Esophagus squamous epithelium (tissue), 5 donors: Measurements from ENCODE around the gene RALY. TPM values are rescaled to one million over a fixed set of nuclear protein-coding genes. Genes with fewer than 3 reads are reported as not detected.

Experiments
- DNase-seq: peaks from one replicate; lab custom pipeline; 2025; lab: John Stamatoyannopoulos, UW
- H3K27ac ChIP-seq, 4 donors: fragments of 200-600 bp; sonication (generic); one replicate each; pipeline ENCODE4 v1.5.1; 2016 to 2019; ENCODE audit warnings: mild to moderate bottlenecking in 1 of 4
- H3K27me3 ChIP-seq, 4 donors: fragments of 200-600 bp; sonication (generic); 1 replicate in 3 of 4; 2 replicates in 1 of 4; pipeline versions ENCODE4 v1.5.1 to v1.6.0; 2017 to 2021; ENCODE audit warnings: antibody characterized with exemption in 1 of 4
- H3K36me3 ChIP-seq, 3 donors: fragments of 200-600 bp; sonication (generic); one replicate each; pipeline ENCODE4 v1.5.1; 2016 to 2019
- H3K4me1 ChIP-seq, 3 donors: fragments of 200-600 bp; sonication (generic); one replicate each; pipeline ENCODE4 v1.5.1; 2017 to 2019
- H3K4me3 ChIP-seq, 4 donors: fragments of 200-600 bp; sonication (generic); 1 replicate in 3 of 4; 2 replicates in 1 of 4; pipeline ENCODE4 v1.5.1; 2016 to 2019; ENCODE audit warnings: mild to moderate bottlenecking in 2 of 4, moderate library complexity in 1 of 4
- H3K9me3 ChIP-seq, 3 donors: fragments of 200-600 bp; sonication (generic); one replicate each; pipeline ENCODE4 v1.5.1; 2016 to 2019
- POLR2A ChIP-seq, 4 donors: fragments of 450-650 bp; IDR thresholded peaks; one replicate each; pipeline ENCODE4 v1.6.1; 2017; ENCODE audit warnings: antibody characterized with exemption in 4 of 4, mild to moderate bottlenecking in 4 of 4, moderate library complexity in 3 of 4
- WGBS, 2 donors: methylation state at CpG; one replicate each; pipeline ENCODE4 v1.1.5; 2018; 5-methylcytosine and 5-hydroxymethylcytosine counted together
- intact Hi-C: fragments of 100-400 bp; cut with DNase I; formaldehyde crosslinking; loops from one replicate; pipeline ENCODE4 v1.15.0; 2022
- total RNA-seq, 4 donors: library from RNA; depleted of rRNA; stranded (reverse); fragments of >200 nt; gene quantifications; one replicate each; pipeline ENCODE4 v1.1.0, GENCODE V29; 2016
- TF ChIP-seq, protein P1 (sequence below), 6 experiments: fragments of 450-650 bp in 4 of 6; fragments of 200-600 bp in 2 of 6; sonication (generic) in 2 of 6; IDR thresholded peaks; one replicate each; pipeline ENCODE4 v1.5.1; 2016 to 2019; ENCODE audit warnings: antibody characterized with exemption in 6 of 6, mild to moderate bottlenecking in 4 of 6, moderate library complexity in 4 of 6
- donor health status: DM: yes; HTN: yes; CAD: no.

RALY gene
- total RNA-seq, 4 donors from 2014 or later = 70.3 to 100 (median 88.2) TPM

DNA sequence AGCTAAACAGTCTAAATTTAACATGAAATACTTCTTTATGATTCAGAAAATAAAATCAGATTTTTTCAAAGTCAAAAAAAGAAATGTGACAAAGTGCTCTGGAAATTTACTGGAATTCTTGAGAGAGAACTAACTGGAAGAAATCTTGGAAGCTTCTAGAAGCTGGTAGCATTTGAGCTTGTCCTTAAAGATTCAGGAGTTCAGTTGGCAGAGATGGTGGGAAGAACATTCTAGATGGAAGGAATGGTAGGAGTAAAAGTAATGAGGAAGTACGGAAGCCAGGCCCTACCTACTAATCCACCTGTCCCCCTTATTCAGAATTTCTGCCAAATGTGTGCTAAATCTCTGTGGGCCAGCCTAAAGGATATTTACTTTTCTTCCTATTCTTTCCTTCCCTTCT, 21.2 kb downstream of the RALY start:
- Histone ChIP-seq H3K9me3 (no peaks in the 10 kb centered on the region), H3K4me3 (no peak overlapping the region), H3K27me3 (no peaks in the 10 kb centered on the region), H3K27ac (no peak overlapping the region), H3K36me3 (no peaks in the 10 kb centered on the region), H3K4me1 (peaks cover 0 to 90% (median 38%) of the 10 kb centered on the region in 3 donors)
- DNase-seq = no peak
- 72 to 75% methylated on average over 1 of the region's 1 CpG for WGBS, 2 donors
- intact Hi-C loops = no loop called here
- TF ChIP-seq, protein P1, sequence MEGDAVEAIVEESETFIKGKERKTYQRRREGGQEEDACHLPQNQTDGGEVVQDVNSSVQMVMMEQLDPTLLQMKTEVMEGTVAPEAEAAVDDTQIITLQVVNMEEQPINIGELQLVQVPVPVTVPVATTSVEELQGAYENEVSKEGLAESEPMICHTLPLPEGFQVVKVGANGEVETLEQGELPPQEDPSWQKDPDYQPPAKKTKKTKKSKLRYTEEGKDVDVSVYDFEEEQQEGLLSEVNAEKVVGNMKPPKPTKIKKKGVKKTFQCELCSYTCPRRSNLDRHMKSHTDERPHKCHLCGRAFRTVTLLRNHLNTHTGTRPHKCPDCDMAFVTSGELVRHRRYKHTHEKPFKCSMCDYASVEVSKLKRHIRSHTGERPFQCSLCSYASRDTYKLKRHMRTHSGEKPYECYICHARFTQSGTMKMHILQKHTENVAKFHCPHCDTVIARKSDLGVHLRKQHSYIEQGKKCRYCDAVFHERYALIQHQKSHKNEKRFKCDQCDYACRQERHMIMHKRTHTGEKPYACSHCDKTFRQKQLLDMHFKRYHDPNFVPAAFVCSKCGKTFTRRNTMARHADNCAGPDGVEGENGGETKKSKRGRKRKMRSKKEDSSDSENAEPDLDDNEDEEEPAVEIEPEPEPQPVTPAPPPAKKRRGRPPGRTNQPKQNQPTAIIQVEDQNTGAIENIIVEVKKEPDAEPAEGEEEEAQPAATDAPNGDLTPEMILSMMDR (IDR thresholded peaks at IDR 0.05) = no peak
- no peak for TF ChIP-seq POLR2A (IDR thresholded peaks at IDR 0.05)

DNA sequence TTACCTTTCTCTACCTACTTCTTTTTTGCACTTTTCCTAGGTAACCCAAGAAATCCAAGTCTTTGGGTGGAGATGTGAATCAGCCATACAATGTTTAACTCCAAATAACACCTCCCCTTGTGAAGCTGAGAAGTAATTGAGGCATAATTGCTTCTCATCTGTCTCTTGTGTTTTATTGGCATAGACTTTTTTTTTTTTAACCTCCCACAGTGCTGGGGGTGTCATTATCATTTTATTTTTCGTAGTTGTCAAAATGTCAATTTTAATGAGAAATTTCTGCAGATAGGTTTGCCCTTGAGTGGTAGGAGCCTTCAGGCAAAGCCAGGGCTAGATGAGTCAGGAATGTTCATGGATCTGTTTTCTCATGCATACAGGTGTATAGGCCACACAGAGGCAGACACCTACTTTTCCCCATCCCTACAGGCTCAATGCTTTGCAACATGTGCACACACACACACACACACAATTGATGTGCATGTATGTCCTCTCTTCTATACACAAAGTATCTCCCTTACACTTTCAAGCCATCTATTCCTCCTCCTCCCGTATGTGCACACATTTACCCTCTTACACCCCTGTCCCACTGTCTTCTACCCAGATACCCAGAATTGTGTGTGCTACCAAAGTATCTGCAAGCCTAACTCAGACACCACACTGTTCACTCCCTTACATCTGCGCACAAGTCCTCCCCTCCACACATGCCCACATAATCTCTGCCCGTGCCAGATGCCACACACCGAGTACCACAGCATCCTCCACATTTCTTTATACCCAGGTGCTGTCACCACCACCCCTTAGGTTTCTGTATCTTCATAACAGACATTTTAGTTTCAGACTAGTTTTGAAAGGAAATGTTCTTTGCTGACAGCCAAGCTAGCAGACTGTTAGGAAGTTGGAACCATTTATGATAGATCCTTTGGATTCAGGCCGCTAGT, 22.0 kb downstream of the RALY start:
- intact Hi-C loops = no loop called here
- 77 to 78% methylated on average over 6 of the region's 6 CpGs for WGBS, 2 donors
- H3K9me3 ChIP-seq = no peaks in the 10 kb centered on the region
- no peaks in the 10 kb centered on the region for H3K27me3 ChIP-seq
- H3K27ac ChIP-seq = no peak overlapping the region
- TF ChIP-seq POLR2A (IDR thresholded peaks at IDR 0.05) = no peak
- TF ChIP-seq, protein P1 (IDR thresholded peaks at IDR 0.05) = no peak
- H3K4me3 ChIP-seq = no peak overlapping the region
- DNase-seq = no peak
- no peaks in the 10 kb centered on the region for H3K36me3 ChIP-seq
- H3K4me1 ChIP-seq = peaks cover 0 to 90% (median 37%) of the 10 kb centered on the region in 3 donors

DNA sequence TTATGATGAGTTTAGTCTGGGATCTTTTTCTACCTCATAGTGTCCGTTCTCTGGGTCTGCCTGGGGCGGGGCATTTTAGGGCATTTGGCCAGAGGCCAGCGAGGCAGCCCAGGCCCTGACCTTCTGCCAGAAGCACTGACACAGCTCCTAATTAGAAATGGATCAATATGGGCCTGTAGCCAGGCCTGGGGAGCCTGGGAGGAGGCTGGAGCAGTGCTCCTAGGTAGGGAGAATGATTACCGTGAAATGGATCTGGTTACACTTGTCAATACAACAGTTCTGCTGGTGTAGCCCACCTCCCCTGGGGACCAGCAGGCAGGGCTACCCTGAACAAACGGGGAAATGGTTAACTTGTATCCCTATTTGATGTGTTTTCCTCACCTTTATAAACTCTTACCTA, 23.0 kb downstream of the RALY start:
- no peak overlapping the region for H3K27ac ChIP-seq
- intact Hi-C loops = no loop called here
- TF ChIP-seq, protein P1 (IDR thresholded peaks at IDR 0.05) = no peak
- no peak for TF ChIP-seq POLR2A (IDR thresholded peaks at IDR 0.05)
- no peaks in the 10 kb centered on the region for H3K36me3 ChIP-seq
- H3K4me1 ChIP-seq = peaks cover 0 to 91% (median 41%) of the 10 kb centered on the region in 3 donors
- peaks cover 0 to 4% (median 0%) of the 10 kb centered on the region in 3 donors for H3K9me3 ChIP-seq
- no peak overlapping the region for H3K4me3 ChIP-seq
- WGBS, 2 donors = 53 to 89% methylated on average over 1 to 5 of the region's 5 CpGs
- no peaks in the 10 kb centered on the region for H3K27me3 ChIP-seq
- DNase-seq = no peak

DNA sequence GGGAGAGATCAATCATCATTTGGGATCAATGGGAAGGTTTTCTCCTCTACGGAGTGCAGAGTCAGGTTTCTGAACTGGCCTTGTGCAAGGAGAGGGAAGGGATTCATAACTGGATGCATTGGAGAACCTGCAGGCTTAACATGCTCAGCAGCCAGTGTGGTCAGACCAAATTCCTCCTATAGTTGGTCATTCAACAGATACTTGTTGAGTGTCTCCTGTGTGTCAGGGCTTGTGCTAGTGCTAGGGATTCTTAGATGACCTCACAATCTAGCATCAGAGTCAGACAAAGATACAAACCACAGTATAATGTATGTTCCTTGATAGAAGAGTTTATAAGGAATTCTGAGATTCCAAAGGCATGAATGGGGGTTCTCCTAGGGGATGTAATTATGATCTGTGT, 23.9 kb downstream of the RALY start:
- intact Hi-C loops = no loop called here
- 92 to 100% methylated on average over 1 of the region's 1 CpG for WGBS, 2 donors
- no peak overlapping the region for H3K27ac ChIP-seq
- peaks cover 0 to 4% (median 0%) of the 10 kb centered on the region in 3 donors for H3K9me3 ChIP-seq
- TF ChIP-seq, protein P1 (IDR thresholded peaks at IDR 0.05) = no peak
- no peak for TF ChIP-seq POLR2A (IDR thresholded peaks at IDR 0.05)
- no peaks in the 10 kb centered on the region for H3K36me3 ChIP-seq
- no peak overlapping the region for H3K4me3 ChIP-seq
- H3K4me1 ChIP-seq = peaks cover 0 to 92% (median 46%) of the 10 kb centered on the region in 3 donors
- no peaks in the 10 kb centered on the region for H3K27me3 ChIP-seq
- DNase-seq = no peak

DNA sequence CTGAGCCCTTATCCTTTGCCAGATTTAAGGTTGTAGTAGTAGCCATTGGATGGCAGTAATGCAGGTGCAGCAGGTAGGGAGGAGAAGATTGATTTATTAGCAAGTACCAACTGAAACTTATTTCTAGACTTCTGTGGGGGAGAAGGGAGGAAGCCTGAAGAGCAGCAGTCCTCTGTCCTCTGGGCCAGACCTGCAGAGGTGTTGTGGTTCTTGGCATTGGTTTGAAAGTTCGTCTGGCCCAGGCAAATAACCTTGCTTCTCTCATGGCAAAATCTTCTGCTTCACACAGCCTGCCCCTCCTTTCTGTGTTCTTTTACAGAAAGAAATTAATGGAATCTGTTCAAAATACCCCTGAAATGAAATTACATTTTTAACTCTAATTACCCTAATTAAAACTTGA, 24.5 kb downstream of the RALY start:
- WGBS, 2 donors = 40 to 54% methylated on average over 1 of the region's 1 CpG
- Histone ChIP-seq H3K9me3 (peaks cover 0 to 4% (median 0%) of the 10 kb centered on the region in 3 donors), H3K36me3 (no peaks in the 10 kb centered on the region), H3K27ac (no peak overlapping the region), H3K27me3 (no peaks in the 10 kb centered on the region), H3K4me1 (peaks cover 0 to 92% (median 46%) of the 10 kb centered on the region in 3 donors), H3K4me3 (no peak overlapping the region)
- intact Hi-C loops = no loop called here
- DNase-seq = no peak
- TF ChIP-seq POLR2A (IDR thresholded peaks at IDR 0.05) = no peak
- TF ChIP-seq, protein P1 (IDR thresholded peaks at IDR 0.05) = no peak
